OCI-LY3 (cell line): ENCODE data around the gene CDH1.

Source experiments
- H2AFZ ChIP-seq: fragments of 200-600, 300-600 bp; shearing (Covaris generic); 2 replicates; pipeline ENCODE4 v1.6.0; 2014; ENCODE audit warnings: antibody characterized with exemption, low read depth, low read length
- H3K27ac ChIP-seq: fragments of 200-600, 300-600 bp; sonication (generic); 2 replicates; pipeline ENCODE4 v1.5.1; 2014; ENCODE audit warnings: mild to moderate bottlenecking, low read length, moderate library complexity, mixed read lengths
- H3K27me3 ChIP-seq: fragments of 200-600, 300-600 bp; sonication (generic); 2 replicates; pipeline ENCODE4 v1.6.1; 2014; ENCODE audit warnings: low read depth, low read length, mixed read lengths
- H3K36me3 ChIP-seq: fragments of 200-600, 300-600 bp; sonication (generic); replicated peaks from 2 replicates; pipeline ENCODE3; 2014; ENCODE audit warnings: low read depth, low read length, mixed read lengths
- H3K4me1 ChIP-seq: fragments of 300-600, 200-600 bp; sonication (generic); 2 replicates; pipeline ENCODE4 v1.6.1; 2014; ENCODE audit warnings: low read length, mixed read lengths
- H3K4me2 ChIP-seq: fragments of 200-600, 300-600 bp; sonication (generic); 2 replicates; pipeline ENCODE4 v1.6.1; 2014; ENCODE audit warnings: low read length, mixed read lengths
- H3K4me3 ChIP-seq: fragments of 300-600, 200-600 bp; sonication (generic); 2 replicates; pipeline ENCODE4 v1.5.1; 2014; ENCODE audit warnings: antibody characterized with exemption, mild to moderate bottlenecking, low read length, moderate library complexity
- H3K79me2 ChIP-seq: fragments of 300-600, 200-600 bp; shearing (Covaris generic); 2 replicates; pipeline ENCODE4 v1.6.1; 2014; ENCODE audit warnings: mild to moderate bottlenecking, low read length, mixed read lengths
- H3K9ac ChIP-seq: fragments of 300-600, 200-600 bp; shearing (Covaris generic); 2 replicates; pipeline ENCODE4 v1.6.0; 2014; ENCODE audit warnings: mild to moderate bottlenecking, low read length, moderate library complexity
- H3K9me3 ChIP-seq: fragments of 200-600, 300-600 bp; shearing (Covaris generic); 2 replicates; pipeline ENCODE4 v1.6.1; 2014; ENCODE audit warnings: low read length, mixed read lengths; ENCODE audit not compliant: insufficient read depth
- H4K20me1 ChIP-seq: fragments of 200-600, 300-600 bp; sonication (generic); 2 replicates; pipeline ENCODE4 v1.6.1; 2016; ENCODE audit warnings: low read length, mixed read lengths; ENCODE audit not compliant: insufficient read depth
- CTCF ChIP-seq: fragments of 200-600, 300-600 bp; sonication (generic); IDR thresholded peaks from 2 replicates; pipeline ENCODE4 v1.5.1; 2014; ENCODE audit warnings: antibody characterized with exemption, low read length, low read depth
- EZH2phosphoT487 ChIP-seq: fragments of 200-600 bp; shearing (Covaris generic); IDR thresholded peaks from 2 replicates; pipeline ENCODE4 v1.6.1; 2018; ENCODE audit warnings: antibody characterized with exemption, mixed run types, low read depth

CDH1 gene

GRCh38 chr16:68698091-68698490, 39.0 kb upstream of the CDH1 start:
- Histone ChIP-seq H3K27me3 (no peaks in the 10 kb centered on the region), H4K20me1 (no peaks in the 10 kb centered on the region), H3K36me3 (no peaks in the 10 kb centered on the region), H3K4me1 (no peaks in the 10 kb centered on the region), H3K4me2 (no peak overlapping the region), H3K9ac (no peak overlapping the region), H3K4me3 (no peak overlapping the region), H2AFZ (no peak overlapping the region), H3K27ac (no peak overlapping the region), H3K79me2 (no peaks in the 10 kb centered on the region), H3K9me3 (no peaks in the 10 kb centered on the region)
- TF ChIP-seq EZH2phosphoT487 (no peak), CTCF (no peak)

GRCh38 chr16:68700120-68700519, 37.0 kb upstream of the CDH1 start:
- no peaks in the 10 kb centered on the region for H3K79me2 ChIP-seq
- H2AFZ ChIP-seq: no peak overlapping the region
- no peak overlapping the region for H3K4me3 ChIP-seq
- no peaks in the 10 kb centered on the region for H4K20me1 ChIP-seq
- H3K9ac ChIP-seq: no peak overlapping the region
- no peak overlapping the region for H3K4me2 ChIP-seq
- TF ChIP-seq CTCF: no peak
- TF ChIP-seq EZH2phosphoT487: no peak
- H3K9me3 ChIP-seq: no peaks in the 10 kb centered on the region
- no peaks in the 10 kb centered on the region for H3K36me3 ChIP-seq
- no peak overlapping the region for H3K27ac ChIP-seq
- H3K27me3 ChIP-seq: no peaks in the 10 kb centered on the region
- H3K4me1 ChIP-seq: peaks cover 7% of the 10 kb centered on the region; the same call in 1 of the 2 replicates

GRCh38 chr16:68700831-68701230, 36.3 kb upstream of the CDH1 start:
- H4K20me1 ChIP-seq: no peaks in the 10 kb centered on the region
- no peak overlapping the region for H3K9ac ChIP-seq
- H2AFZ ChIP-seq: 0 out of 2 replicates have a peak overlapping the region, but pooled peaks have one; percentile 15
- no peaks in the 10 kb centered on the region for H3K9me3 ChIP-seq
- H3K79me2 ChIP-seq: no peaks in the 10 kb centered on the region
- no peak overlapping the region for H3K4me3 ChIP-seq
- no peak overlapping the region for H3K4me2 ChIP-seq
- no peaks in the 10 kb centered on the region for H3K36me3 ChIP-seq
- peaks cover 12% of the 10 kb centered on the region for H3K4me1 ChIP-seq
- TF ChIP-seq CTCF (no peak), EZH2phosphoT487 (no peak)
- H3K27ac ChIP-seq: no peak overlapping the region
- no peaks in the 10 kb centered on the region for H3K27me3 ChIP-seq

- Histone ChIP-seq H2AFZ (peak overlapping the region; percentile 89), H3K4me3 (peak overlapping the region; percentile 69), H3K4me2 (peak overlapping the region; percentile 75), H3K4me1 (peaks cover 47% of the 10 kb centered on the region), H4K20me1 (no peaks in the 10 kb centered on the region), H3K9me3 (no peaks in the 10 kb centered on the region), H3K36me3 (no peaks in the 10 kb centered on the region), H3K27me3 (no peaks in the 10 kb centered on the region), H3K79me2 (no peaks in the 10 kb centered on the region), H3K27ac (no peak overlapping the region; the same call in 1 of the 2 replicates), H3K9ac (peak overlapping the region; percentile 46; the same call in 1 of the 2 replicates)
- TF ChIP-seq EZH2phosphoT487: no peak
- TF ChIP-seq CTCF: peak; percentile 93
Measured at GRCh38 chr16:68704232-68704867, 32.7 kb upstream of the CDH1 start.
